GM19099 (cell line): Measurements from ENCODE around the gene ERICH4.

ENCODE experiments used
- POLR2A ChIP-seq: IDR thresholded peaks from 3 replicates; pipeline ENCODE4 v1.6.1; 2011; ENCODE audit warnings: low read depth; ENCODE audit not compliant: insufficient read length; ENCODE audit errors: extremely low read depth

The ERICH4 gene

GRCh38 chr19:41443813-41444455 is 978 bp downstream of the ERICH4 start:
- no peak for TF ChIP-seq POLR2A

GRCh38 chr19:41445575-41445974 is 2.6 kb downstream of the ERICH4 start:
- TF ChIP-seq POLR2A, result no peak

GRCh38 chr19:41447732-41448332 is 4.9 kb downstream of the ERICH4 start:
- no peak for TF ChIP-seq POLR2A

GRCh38 chr19:41449079-41449864 is 6.3 kb downstream of the ERICH4 start:
- TF ChIP-seq POLR2A, result no peak

GRCh38 chr19:41449865-41450178 is 6.9 kb downstream of the ERICH4 start:
- no peak for TF ChIP-seq POLR2A

GRCh38 chr19:41452584-41453275 is 9.8 kb downstream of the ERICH4 start:
- TF ChIP-seq POLR2A, result no peak

GRCh38 chr19:41455936-41456335 is 13.0 kb downstream of the ERICH4 start:
- TF ChIP-seq POLR2A, result no peak

- TF ChIP-seq POLR2A, result no peak
Observed at GRCh38 chr19:41456342-41456918, 13.5 kb downstream of the ERICH4 start.

- no peak for TF ChIP-seq POLR2A
Observed at GRCh38 chr19:41457241-41457640, 14.3 kb downstream of the ERICH4 start.

- TF ChIP-seq POLR2A, result no peak
Observed at GRCh38 chr19:41462497-41462896, 19.5 kb downstream of the ERICH4 start.

- TF ChIP-seq POLR2A, result no peak
Observed at GRCh38 chr19:41476583-41476982, 33.6 kb downstream of the ERICH4 start.

GRCh38 chr19:41478171-41478570 is 35.2 kb downstream of the ERICH4 start:
- TF ChIP-seq POLR2A, result no peak

GRCh38 chr19:41478875-41479756 is 36.2 kb downstream of the ERICH4 start:
- TF ChIP-seq POLR2A, result no peak

- no peak for TF ChIP-seq POLR2A
Observed at GRCh38 chr19:41479757-41480191, 36.8 kb downstream of the ERICH4 start.
